ENCODE results near the gene BGN. TPM values are rescaled to one million over a fixed set of nuclear protein-coding genes. Genes with fewer than 3 reads are reported as not detected.

Gene BGN
- polyA plus RNA-seq (ENCODE audit: insufficient read length), result 101 TPM

- DNase-seq, result no peak
These were observed at the start of gene BGN for GRCh38 chrX:153494541-153495361. Gene BGN (plus strand): TSS chrX:153494980. CDS start chrX:153504632, 9,652 bp downstream.

DNA sequence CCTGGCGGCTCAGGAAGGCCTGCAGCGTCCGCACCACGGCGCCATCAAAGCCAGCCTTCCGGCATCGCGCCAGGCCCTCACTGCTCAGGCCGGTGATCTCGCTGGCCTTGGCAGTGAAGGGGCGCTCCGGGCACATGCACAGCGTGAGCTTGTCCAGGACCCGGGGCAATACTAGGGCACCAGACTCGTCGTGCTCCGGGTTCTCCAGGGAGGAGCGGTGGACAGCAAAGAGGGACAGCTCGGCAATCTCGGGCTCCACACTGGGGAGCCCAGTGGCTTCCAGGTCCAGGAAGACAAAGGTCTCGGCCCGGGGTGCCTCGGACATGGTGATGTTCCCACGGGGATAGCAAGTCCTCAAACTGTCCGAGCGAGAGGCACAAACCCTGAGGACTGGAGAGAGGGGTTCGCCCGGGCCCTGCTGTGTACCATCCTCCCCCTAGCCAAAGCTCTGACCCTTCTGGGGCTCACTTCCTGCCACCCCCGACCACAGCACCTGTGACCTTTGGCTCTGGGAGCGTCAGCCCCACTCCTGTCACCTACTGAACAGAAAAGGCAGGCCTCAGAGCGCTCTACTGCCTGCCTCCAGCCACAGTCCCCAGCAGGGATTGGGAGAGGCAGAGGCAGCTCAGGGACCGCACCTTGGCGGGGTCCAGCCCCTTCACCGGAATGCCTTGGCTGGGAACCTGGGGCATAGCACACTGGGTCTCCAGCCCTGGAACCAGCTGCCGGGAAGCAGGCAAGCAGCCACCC lies 49.5 kb upstream of the BGN start:
- DNase-seq, result no peak

DNA sequence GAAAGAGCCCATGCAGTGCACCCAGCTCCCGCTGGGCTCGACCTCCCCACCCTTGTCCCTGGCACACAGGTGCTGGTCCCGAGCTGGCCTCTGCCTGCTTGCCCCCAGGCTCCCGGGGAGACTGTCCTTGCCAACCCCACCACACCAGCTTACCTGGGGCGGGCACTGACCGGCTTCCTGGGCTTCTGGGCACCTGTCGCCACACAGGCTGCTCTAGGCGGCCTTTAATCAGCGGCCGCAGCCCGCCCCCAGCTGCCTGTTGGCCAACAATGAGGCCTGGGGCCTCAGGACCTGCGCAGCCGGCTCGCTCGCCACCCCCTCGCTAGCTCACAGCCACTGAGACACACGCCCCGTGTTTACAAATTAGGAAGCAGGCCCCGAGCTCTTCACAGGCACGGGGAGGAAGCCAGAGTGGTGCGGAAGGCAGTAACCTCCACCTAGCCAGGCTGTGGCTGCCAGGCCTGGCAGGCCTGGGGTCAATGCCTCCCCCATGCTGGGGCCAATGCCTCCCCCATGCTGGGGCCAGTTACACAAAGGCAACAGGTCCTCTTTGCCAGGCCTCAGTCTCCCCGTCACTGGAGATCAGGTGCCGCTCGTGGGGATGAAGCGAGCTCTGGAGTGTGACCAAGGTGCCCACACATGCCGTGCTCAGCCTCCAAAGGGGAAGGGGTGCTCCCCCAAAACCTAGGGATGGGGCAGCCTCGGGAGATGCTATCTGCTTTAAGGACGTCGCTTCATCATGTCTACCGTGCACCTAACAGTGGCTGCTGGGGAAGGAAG lies 48.7 kb upstream of the BGN start, which contains the start of gene TREX2:
Gene TREX2 (minus strand): TSS at position 201 of the 780 bp plus-strand sequence. CDS start 626 bp downstream, outside the sequence.
- DNase-seq, result no peak

DNA sequence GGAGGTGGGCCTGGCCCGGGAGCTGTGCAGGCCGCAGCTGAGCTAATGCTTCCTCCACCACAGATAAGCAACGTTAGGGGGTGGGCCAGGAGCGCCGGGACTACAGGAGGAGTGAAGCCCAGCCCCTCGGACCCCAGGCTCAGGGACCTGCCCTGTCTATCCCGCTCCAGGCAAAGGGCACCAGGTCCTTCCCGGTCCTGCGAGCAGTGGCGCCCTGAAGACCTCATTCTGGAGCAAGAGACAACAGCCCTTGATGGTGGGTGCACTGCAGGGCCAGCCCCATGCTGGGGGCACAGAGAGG lies 48.2 kb upstream of the BGN start:
- DNase-seq, result no peak

GRCh38 chrX:153446950-153447580 lies 47.7 kb upstream of the BGN start:
- DNase-seq, result no peak

GRCh38 chrX:153447581-153447960 lies 47.2 kb upstream of the BGN start:
- DNase-seq, result no peak

- no peak for DNase-seq
These were observed 46.0 kb upstream of the BGN start for GRCh38 chrX:153448556-153449367.

DNA sequence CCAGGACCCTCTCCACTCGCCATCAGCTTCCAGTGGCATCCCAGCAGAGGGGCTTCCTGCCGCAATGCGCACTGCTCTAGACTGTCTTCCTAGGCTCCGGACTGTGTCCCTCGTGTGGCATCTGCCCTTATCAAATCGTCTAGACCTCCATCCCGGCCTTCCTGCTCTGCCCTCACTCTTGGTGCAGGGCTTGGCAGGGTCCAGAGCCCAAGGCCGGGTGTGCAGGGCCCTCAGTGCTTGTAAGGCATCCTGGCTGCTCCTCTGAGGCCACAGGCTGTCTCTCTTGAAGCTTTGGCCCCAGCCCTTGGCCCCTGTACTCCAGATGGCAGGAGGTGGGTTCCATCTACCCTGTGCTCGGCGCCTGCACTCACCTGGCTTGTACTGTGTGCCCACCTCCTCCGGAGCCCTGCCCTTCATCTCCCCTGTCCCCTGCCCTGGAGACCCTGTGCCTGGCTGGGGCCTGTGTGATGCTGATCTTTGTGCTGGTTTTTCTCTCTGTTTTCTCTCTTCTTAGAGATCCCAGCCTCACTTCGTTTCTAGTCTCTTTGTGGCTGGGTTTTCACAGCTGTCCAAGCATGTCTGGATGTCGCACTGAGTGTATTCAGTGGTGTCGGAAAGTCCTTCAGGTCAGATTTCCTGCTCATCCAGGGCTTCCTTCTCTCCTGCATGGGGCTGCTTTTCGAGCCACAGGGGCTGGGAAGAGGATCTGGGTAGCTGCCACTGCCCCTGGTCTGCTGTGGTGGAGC lies 45.2 kb upstream of the BGN start:
- DNase-seq, result no peak

DNA sequence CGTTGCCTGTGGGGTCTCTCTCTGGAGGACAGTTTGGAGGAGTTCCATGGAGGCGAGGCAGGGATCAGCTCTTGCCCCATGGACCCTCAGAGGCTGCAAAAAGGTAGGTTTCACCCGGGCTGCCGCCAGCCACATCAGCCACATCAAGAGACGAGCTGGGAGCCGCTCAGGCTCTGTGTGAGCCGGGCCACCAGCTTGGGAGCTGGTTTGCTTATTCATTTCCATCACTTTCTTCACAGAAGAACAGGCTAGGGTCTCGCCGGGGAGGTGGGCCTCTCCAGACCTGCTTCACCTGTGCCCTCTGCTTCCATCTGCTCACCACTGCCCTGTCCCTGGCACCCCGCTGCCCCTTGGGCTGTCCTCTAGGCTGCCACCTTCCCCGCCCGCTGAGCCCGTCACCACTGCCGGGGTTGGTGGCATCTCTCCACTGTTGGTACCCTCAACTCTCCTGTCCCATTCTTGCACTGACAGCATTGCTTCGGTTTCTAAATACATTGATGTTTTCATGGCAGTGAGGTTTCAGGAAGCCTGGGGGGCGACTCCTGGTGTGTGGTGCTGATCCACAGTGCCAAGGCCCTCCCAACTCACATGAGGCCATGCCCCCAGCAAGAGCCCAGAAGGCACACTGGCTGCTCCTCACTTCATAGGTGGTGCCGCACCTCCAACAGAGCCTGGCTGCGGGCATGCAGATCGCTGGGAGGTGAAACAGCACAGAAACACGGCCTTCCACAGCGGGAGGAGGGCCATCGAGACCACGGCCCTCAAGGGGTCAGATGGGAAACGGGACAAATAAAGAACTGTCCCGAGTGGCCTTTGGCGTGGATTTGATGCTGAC lies 44.4 kb upstream of the BGN start:
- no peak for DNase-seq

DNA sequence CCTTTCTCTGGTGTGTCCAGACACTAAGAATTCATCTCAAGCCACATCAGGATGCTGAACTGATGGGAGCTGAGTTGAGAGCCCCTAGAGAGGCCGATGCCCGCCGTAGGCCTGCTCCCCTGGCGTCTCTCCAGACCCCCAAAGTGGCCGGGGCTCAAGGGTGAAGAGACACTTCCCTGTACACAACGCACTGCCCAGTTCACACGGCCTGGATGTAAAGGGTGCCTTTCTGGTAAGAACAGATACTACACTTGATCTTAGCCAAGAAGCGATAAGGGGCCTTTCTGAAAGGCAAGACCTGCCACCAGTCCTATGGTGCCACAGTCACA lies 43.9 kb upstream of the BGN start:
- DNase-seq, result no peak

- DNase-seq, result no peak
These were observed 39.8 kb upstream of the BGN start for GRCh38 chrX:153454901-153455550.

- no peak for DNase-seq
These were observed 39.2 kb upstream of the BGN start for GRCh38 chrX:153455571-153455970.

DNA sequence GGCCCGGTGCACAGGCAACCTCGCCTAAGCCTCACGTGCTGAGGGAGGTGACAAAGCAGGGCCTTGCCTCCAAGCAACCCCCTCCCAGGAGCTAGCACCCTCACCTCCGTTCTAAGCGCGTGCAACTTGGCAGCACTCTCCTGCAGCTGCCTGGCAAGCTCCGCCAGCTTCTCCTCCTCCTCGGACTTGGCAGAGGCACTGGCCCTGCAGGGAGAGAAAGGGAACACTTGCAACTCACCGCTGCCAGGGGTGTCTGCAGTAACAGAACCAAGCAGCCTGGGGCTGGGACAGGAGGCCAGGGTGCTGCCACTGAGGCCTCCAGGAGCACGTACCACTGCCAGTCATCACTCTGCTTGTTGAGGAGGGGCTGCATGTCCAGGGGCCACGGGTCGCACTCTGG lies 38.6 kb upstream of the BGN start:
- no peak for DNase-seq

DNA sequence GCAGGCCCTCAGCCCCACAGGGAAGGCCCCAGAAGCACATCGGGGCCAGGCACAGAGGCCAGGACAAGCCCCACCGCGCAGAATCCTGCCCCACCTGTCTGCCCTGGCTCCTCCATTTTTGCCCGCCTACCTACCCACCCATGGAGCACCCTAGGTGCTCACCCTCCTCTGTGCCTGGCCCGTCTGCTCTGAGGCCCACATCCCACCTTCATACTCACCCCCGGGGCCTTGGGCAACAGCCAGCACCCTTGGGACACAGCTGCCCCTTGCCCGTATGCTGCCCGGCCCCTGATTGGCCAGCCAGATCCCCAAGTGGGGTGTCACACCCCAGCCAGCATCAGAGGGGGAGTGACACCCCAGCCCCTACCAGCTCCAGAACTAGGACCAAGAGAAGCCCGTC lies 38.1 kb upstream of the BGN start:
- no peak for DNase-seq

DNA sequence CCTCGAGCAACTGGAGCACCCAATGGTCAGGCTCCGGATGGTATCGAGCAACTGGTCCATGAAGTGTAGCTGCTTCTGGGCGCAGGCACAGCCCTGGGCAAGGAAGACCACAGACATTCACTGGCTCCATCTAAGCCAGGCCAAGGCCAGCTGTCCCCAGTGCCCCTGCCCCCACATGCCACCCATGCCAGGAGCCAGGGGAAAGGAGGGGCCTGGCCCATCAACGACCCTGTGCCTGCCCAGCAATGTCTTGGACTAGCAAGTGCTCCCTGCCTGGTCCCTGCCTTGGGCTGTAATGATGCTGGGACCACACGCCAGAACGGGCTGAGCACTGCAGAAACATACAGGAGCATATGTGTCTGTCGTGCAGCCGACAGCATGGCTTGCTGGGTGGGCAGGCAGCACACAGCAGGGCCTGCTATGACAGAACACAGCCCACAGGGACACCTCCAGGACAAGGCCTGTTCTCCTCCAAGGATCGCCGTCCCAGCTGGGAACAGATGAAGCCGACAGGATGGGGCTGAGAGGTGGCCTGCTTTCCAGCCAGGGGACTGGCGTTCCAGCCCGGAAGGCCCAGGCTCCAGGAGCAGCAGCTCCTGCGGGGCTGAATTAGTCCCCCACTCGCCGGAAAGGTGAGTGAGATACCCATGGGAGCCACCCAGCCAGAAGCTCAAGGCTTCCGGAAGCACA lies 37.5 kb upstream of the BGN start:
- no peak for DNase-seq

DNA sequence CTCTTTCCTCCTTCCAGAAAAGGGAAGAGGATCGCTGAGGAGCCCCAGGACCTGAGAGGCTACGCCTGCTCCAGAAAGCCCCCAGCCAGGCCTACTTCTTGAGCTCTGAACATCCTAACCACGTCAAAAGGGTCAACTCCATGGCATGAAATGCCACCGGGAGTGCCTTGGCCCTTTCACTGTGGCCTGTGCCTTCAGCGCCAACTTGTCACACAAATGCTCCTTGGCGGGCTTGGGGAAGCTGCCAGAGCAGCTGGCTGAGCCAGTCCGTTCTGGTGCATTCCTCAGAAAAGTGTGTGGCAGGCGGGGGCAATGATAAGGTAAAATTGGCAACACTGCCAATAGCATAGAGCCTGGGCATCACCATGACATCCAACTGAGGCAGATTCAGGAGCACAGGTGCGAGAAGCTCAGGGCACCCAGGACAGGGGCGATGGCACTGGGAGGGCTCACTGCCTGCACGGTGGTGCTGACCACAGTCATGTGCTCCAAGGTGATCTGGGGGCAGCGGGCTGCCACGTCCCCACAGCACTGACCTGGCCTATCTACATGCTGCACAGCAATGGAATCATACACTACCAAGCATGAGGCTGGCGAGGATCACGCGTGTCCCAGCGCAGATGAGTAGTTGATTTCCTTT lies 36.8 kb upstream of the BGN start:
- no peak for DNase-seq

- DNase-seq, result no peak
These were observed 36.3 kb upstream of the BGN start for GRCh38 chrX:153458476-153458875.

GRCh38 chrX:153459986-153460385 lies 34.8 kb upstream of the BGN start:
- no peak for DNase-seq

GRCh38 chrX:153460826-153461225 lies 34.0 kb upstream of the BGN start:
- no peak for DNase-seq
